Measurements from ENCODE around the gene NOS2.
"Not testable (repeated sequence)": the region's sequence is repeated elsewhere in the genome, so short reads cannot be mapped to it uniquely, and the experiment has no call there.

NOS2 gene

DNA sequence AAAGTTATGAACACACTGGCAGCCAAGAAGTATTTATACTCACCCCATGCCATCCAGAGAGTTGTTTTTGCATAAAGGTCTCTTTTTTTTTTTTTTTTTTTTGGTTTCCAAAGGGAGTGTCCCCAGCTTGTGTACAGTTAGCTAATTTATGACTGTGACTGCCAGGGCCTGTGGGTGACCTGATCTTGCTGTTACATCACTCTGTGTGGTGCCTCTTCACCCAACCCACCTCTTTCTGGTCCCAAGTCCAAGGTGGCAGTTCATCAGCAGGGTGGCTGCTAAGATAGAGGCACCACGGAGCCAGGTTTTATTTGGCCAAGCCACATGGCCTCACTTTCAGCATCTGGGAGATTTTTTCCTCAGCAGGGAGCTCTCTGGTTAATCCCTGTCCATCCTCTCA, at the start of gene NOS2:
Gene NOS2 (minus strand): TSS at position 8 of the 400 bp plus-strand sequence. CDS start 1,720 bp downstream, outside the sequence.
- DNase-seq (ENCODE audit: low read depth): no peak

DNA sequence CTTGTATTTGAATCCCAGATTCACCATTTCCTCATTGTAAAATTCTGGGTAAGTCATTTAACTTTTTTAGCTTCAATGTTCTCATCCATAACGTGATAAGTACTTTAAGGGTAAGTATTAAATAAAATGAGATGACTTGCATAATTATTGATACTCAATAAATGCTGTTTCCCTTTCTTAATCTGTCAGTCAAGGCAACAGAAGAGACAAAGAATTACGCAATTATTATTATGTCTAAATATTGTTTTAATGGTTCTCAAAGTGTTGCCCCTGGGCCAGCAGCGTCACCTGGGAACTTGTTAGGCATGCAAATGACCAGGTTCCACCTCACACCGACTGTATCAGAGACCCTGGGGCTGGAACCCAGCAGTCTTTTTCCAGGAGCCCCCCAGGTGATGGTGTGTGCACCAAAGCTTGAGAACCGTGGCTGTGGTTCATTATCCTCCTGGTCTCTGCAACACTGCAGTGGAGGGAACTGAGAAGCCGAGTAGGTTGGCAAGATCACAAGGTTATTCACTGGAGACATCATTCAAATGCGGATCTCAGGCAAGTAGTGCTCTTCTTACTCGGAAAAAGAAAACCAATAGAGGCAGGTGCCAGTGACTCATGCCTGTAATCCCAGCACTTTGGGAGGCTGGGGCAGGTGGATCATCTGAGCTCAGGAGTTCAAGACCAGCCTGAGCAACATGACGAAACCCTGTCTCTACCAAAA, 49.3 kb upstream of the NOS2 start:
- no peak for DNase-seq (ENCODE audit: low read depth)

DNA sequence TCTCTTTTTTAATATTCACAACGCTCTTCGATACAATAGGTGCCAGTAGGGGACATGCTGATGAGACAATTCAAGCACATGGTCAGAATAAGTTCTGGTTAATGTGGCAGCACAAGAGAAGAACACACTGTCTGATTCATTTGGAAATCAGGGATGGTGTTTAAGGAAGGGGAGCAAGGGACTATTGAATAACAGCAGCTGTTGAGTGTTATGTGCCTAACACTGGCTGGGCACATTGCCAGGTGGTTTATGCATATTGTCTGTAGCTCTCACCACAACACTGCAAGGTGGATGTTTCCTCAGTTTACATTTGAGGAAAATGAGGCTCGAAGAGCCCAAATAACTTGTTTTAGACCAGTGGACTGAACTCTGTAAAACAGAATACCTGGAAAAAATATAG, 48.6 kb upstream of the NOS2 start:
- DNase-seq (ENCODE audit: low read depth): no peak

DNA sequence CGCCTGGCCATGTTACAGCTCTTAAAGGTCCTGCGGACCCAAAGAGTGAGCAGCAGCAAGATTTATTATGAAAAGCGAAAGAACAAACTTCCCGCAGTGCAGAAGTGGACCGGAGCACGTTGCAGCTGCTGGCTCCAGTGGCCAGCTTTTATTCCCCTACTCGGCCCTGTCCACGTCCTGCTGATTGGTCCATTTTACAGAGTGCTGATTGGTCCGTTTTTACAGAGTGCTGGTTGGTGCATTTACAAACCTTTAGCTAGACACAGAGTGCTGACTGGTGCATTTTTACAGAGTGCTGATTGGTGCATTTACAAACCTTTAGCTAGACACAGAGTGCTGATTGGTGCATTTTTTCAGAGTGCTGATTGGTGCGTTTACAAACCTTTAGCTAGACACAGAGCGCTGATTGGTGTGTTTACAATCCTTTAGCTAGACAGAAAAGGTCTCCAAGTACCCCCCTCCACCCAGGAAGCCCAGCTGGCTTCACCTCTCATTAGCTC, 46.5 kb upstream of the NOS2 start:
- not testable (repeated sequence) for DNase-seq (ENCODE audit: low read depth)

DNA sequence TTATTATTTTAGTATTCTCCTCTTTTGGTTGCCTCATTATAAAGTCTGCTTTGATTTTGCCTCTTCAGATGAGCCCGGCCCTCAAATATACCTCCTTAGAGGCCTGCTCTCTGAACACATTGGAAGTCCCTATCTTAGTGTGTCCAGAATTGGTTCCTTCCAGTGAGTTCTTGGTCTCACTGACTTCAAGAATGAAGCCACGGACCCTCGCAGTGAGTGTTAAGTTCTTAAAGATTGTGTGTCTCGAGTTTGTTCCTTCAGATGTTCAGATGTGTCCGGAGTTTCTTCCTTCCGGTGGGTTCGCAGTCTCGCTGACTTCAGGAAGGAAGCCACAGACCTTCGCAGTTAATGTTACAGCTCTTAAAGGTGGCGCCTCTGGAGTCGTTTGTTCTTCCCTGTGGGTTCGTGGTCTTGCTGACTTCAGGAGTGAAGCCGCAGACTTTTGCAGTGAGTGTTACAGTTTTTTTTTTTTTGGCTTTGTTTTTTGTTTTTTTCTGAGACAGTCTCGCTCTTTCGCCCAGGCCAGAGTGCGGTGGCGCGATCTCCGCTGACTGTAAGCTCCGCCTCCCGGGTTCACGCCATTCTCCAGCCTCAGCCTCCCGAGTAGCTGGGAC, 45.8 kb upstream of the NOS2 start:
- no peak for DNase-seq (ENCODE audit: low read depth)

DNA sequence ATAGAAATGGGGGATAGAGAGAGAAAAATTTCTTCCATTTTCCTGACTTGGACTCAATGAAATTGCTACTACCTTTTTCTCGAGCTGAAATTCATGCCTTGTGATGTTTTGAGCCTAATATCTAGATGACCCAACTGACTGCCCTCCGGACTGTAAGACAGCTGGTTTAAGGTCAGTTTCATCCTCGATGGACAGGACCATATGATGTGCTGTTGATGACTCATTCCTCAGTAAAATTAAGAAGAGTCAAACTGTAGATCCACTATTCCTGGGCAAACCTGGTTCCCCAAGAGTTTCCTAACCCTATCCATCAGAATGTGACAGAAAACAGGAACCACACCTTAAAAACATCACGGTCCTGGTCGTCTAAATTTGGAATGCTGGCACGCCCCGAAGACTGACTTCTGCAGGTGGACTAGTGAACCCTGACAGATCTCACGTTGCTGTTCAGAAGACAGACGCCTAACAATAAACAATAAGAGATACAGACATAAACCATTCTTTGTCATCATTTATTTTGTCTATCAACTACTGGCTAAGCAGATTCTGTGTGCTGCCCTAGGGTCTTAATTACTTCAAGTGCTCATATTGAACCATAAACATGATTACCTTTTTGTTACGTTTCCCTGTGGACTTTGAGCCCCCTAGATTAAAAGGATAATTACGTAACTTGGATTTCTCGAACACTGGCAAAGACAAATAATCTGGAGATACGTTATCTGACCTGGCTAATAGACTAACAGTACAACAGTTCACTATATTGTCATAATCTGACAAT, 45.1 kb upstream of the NOS2 start:
- no peak for DNase-seq (ENCODE audit: low read depth)

DNA sequence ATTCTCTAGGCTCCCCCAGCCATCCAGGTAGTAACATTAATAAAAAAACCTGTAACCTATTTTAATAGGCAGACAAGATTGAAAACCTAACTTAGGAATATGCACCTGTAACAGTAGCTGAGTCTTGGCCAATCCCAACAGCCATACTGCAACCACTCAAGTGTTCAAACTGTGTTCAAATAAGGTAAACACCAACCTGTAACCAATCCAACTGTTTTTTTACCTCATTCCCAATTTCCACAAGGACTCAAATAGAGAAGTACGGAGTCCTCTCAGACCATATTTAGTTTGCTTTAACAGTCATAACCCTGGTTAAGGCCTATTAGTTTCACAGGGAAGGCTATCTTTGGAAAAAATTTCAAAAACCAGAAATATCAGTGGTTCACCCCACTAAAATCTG, 40.4 kb upstream of the NOS2 start:
- no peak for DNase-seq (ENCODE audit: low read depth)

DNA sequence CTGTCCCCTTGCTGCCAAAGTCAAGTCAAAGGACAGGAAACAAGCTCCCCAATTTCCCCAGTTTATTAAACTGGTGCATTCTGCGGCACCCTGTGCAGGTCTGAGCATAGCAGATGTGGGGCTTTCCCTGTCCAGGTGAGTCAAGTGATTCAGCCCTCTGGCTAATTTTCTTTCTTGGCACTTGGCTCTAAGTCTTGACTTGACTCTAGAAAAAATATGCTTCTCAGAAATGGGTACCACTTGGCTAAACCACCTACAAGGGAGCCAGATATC, 40.0 kb upstream of the NOS2 start:
- not testable (repeated sequence) for DNase-seq (ENCODE audit: low read depth)

DNA sequence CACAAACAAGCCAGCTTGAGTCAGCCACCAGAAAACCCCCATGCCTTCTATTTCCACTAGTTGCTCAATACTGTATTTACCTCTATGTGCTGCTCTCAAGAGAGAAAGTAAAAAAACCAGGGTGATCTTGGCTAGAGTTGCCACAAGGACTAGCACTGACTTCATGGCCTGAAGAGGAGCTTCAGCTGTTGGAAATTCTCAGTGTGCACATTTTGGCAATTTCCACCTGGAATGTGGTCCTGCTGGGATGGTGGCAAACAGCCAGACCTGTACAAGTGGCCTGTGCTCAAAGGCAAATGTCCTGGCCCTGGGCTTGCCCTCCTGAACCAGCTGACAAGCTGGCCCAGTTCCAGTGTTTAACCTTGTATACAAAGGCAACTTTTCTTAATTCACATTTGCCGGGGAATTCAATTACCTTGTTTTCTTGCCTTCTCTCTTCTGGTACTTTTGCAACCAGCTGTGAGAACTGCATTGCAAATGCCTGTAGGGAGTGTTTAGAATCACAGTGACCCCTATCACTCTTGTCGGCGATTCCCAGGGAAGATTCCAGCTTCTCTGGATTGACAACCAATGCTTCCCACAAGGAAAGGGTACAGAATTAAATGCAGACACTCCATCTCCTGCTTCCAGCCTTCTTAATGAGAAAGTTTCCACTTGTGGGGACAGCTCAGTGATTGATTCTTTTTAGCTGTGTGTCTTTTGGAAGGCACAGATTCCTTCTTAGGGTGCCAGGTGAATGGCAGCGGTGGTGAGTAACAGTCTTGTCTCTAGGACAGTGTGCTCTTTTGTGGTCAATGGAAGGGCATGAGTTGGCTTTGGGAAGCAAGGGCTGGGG, 39.5 kb upstream of the NOS2 start:
- DNase-seq (ENCODE audit: low read depth): not testable (repeated sequence)

DNA sequence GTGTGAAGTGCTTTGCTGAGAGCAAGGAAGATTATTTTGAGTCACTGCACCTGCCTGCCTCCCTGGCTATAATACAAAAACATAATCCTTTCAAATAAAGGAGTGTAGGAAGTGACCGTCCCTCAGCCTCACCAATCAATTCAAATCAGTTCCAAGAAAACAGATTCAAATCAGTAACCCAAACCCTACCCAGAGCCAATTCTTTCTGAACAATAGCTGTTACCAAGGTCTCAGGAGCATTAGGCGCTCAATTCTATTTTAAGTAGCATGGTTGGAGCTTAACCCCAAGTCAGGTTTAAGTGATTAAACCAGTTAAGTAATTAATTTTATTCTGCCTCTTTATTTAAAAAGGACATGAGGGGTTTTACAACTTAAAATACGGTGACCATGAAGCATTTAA, 38.3 kb upstream of the NOS2 start:
- not testable (repeated sequence) for DNase-seq (ENCODE audit: low read depth)

DNA sequence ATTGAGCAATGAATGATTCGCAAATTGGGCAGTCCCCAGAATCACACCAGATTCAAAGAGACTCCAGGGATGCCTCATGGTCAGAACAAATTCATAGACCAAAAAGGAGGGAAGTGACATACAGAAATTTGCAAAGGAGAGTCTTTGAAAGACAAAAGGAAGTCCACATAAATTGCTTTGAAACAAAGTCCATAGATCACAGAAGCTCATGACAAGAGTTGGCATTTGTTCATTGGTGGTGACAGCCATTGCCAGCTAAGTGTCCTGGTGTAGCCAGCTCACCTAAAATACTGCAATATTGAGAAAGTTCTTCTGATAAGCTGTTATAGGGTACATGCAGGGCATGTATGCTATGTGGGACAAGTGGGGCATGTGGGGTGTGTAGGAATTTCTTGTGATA, 37.4 kb upstream of the NOS2 start:
- not testable (repeated sequence) for DNase-seq (ENCODE audit: low read depth)

DNA sequence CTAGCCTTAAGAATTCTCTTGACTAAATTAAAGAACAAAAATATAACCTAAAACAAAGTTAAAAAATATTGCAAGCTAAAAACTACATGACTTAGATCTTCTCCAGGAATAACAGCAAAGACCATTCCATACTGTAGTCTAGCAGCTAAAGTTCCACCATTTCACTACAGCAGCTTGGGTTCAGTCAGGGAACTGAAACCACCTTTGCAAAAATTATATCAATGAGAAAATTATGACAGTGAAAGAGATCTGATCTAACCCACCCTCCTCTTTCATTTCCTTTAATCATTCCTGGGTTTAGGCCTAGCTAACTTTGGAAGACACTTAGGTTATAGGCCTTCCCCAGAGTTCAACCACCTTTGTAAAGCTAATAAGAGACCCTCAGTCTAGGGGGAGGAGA, 36.3 kb upstream of the NOS2 start:
- no peak for DNase-seq (ENCODE audit: low read depth)

DNA sequence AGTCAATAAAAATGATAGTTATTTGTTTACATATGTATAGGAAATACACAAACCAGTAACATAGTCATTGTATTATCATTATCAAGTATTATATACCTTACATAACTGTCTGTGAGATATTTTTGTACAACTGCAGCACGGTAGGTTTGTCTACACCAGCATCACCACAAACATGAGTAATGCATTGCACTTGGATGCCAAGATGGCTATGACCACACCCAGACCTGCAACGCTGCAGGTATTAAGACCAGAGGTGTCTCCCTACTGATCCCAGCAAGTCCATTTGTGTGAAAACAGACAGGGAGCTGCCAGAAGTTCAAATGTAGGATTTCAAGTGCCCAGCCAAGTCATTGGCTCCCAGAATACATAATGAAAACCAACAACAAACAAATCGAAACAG, 34.2 kb upstream of the NOS2 start:
- DNase-seq (ENCODE audit: low read depth): no peak

DNA sequence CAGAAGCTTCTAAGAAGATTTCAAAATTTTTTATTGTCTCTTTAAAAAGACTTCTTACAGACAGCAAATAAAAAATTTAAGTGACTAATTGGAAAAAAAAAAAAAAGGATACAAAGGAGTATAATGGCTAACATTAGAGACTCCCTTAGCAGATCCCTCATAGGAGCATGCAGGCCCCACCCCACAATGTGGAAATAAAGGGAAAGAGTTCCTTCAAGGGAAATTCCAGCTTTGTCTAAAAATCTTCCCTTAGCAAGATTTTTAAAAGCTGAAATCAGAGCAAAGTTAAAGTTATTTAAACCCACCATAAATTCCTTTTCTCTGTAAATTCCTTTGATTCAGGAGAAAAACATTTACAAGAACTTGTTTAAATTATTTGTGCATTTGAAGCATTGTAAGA, 32.5 kb upstream of the NOS2 start:
- DNase-seq (ENCODE audit: low read depth): no peak

DNA sequence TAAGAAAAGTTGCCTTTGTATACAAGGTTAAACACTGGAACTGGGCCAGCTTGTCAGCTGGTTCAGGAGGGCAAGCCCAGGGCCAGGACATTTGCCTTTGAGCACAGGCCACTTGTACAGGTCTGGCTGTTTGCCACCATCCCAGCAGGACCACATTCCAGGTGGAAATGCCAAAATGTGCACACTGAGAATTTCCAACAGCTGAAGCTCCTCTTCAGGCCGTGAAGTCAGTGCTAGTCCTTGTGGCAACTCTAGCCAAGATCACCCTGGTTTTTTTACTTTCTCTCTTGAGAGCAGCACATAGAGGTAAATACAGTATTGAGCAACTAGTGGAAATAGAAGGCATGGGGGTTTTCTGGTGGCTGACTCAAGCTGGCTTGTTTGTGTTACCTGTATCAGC, 29.6 kb upstream of the NOS2 start:
- not testable (repeated sequence) for DNase-seq (ENCODE audit: low read depth)

DNA sequence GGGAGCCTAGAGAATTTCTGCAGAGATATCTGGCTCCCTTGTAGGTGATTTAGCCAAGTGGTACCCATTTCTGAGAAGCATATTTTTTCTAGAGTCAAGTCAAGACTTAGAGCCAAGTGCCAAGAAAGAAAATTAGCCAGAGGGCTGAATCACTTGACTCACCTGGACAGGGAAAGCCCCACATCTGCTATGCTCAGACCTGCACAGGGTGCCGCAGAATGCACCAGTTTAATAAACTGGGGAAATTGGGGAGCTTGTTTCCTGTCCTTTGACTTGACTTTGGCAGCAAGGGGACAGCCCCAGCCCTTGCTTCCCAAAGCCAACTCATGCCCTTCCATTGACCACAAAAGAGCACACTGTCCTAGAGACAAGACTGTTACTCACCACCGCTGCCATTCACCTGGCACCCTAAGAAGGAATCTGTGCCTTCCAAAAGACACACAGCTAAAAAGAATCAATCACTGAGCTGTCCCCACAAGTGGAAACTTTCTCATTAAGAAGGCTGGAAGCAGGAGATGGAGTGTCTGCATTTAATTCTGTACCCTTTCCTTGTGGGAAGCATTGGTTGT, 28.9 kb upstream of the NOS2 start:
- DNase-seq (ENCODE audit: low read depth): not testable (repeated sequence)

DNA sequence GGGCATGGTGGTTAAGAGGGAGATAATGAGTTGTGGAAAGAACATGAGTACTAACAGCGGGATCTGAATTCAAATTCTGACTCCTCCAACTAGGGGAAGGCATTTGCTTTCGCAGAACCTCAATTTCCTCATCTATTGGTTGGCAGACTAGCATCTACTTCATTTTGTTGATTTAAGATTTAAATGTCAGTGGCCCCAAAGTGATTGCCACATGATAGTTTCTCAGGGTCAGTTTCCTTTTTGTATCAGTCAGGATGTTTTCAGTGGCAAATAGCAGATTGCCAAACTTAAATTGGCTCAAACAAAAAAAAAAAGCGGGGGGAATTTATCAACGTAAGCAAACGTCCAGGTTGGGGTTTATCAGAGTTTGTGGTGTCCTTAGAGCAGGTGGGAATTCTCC, 25.1 kb upstream of the NOS2 start:
- no peak for DNase-seq (ENCODE audit: low read depth)

DNA sequence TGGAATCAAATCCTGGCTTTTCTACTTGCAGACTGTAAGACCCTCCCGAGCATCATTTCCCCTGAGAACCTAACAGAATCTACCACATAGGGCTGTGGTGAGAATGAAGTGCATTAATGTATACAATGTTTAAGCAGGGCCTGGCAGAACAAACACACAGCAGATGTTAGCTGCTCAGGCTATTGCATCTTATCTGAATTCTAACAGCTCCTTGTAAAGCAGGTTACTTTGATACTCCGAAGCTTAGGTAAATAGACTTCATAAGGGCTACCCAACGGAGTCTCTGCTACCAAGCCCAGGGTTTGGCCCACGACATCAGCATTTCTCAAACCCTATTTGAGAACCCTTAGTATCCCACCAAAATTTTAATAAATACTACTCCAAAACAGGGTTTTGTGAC, 24.4 kb upstream of the NOS2 start:
- DNase-seq (ENCODE audit: low read depth): no peak

DNA sequence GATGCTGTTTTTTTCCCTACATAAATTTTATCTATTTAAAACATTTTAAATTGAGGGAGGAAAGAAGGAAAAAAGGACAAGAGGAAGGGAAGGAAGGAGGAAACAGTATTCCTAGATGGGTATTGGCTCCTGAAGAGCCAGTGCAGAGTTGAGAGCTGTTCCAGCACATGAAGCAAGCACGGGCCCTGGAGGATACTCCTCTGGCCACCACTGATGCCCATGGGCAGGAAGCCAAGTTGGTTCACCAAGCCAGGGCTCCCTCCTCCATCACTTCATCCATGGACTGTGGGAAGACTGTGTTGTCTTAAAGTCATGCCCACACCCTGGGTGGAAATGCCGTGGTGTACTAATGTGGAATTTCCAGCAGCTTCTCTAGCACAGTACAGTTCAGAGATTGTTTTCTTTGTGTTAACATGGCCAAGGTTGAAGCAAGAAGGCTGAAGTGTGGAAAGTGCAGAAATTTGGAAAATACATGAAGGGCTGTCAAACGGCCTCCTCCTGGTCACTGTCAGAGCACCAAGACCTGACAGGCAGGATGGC, 23.9 kb upstream of the NOS2 start:
- DNase-seq (ENCODE audit: low read depth): no peak

DNA sequence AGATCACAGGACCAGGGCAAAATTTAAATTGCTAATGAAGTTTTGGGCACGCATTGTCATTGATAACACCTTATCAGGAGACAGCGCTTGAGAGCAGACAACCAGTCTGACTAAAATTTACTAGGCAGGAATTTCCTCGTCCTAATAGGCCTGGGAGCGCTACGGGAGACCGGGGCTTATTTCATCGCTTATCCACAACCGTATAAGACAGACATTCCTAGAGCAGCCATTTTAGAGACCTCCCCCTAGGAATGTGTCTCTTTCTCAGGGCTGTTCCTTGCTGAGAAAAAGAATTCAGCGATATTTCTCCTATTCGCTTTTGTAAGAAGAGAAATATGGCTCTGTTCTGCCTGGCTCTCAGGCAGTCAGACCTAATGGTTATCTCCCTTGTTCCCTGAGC, 21.8 kb upstream of the NOS2 start:
- not testable (repeated sequence) for DNase-seq (ENCODE audit: low read depth)

DNA sequence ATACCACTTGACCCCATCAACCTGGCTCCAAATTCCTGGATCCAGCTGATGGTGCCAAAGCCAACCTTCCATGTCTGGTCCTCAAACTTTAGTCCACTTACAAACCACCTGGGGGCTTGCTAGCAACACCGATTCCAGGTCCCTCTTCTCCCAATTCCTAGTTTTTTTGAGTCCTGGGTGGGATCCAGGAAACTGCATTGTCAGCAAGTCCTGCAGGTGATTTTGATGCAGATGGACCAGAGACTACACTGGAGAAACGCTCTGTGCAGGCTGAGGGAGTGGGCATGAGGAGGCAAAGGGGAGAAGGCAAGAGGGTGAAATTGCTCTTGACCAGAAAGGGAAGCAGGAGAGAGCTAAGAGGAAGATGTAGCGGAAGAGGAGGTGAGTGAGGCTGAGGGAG, 21.0 kb upstream of the NOS2 start:
- DNase-seq (ENCODE audit: low read depth): no peak

DNA sequence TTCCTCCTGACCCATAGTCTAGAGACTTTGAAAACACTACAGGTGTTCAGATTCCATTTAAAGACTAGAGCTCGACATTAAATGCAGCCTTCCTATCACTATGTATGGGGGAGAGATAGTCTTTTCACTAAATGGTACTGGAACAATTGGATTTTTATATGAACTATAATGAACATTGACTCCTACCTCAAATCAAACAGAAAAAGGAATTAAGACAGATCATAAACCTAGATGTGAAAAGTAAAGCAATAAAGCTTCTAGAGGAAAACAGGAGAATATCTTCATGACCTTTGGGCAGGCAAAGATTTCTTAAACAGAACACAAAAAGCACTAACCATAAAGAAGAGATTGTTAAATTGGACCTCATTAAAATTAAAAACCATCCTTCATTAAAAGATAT, 18.8 kb upstream of the NOS2 start:
- DNase-seq (ENCODE audit: low read depth): no peak
